ENCODE measurements around the gene DSCAM. TPM values are rescaled to one million over a fixed set of nuclear protein-coding genes. Genes with fewer than 3 reads are reported as not detected.

DSCAM gene
- total and polyA plus RNA-seq, 2 donors (not counting 1 experiment from before 2014, with no cell fraction given): under 0.01 to 0.01 TPM

GRCh38 chr21:40837456-40837855 is 9.5 kb downstream of the DSCAM start:
- Histone ChIP-seq H3K9ac (ENCODE audit: insufficient read depth, low read length) (no peak overlapping the region), H3K9me3 (ENCODE audit: control insufficient read depth, insufficient read depth, low read depth, low read length) (no peaks in the 10 kb centered on the region), H3K4me3 (replicated peaks in 1 of 4; ENCODE audit: control extremely low read depth in 1 of 4, insufficient read depth in 1 of 4, low read depth in 3 of 4, low read length in 4 of 4) (no peak overlapping the region), H3K27me3 (ENCODE audit: control insufficient read depth, insufficient read depth, low read length) (no peaks in the 10 kb centered on the region), H3K79me2 (ENCODE audit: control insufficient read depth, insufficient read depth, low read length) (no peaks in the 10 kb centered on the region), H3K4me1 (ENCODE audit: control insufficient read depth, extremely low read depth, insufficient read depth, low read length) (no peaks in the 10 kb centered on the region), H2AFZ (ENCODE audit: low read length) (no peak overlapping the region), H3K27ac (ENCODE audit: insufficient read depth, low read length) (no peak overlapping the region), H4K20me1 (ENCODE audit: control insufficient read depth, extremely low read depth, insufficient read depth, low read length) (no peaks in the 10 kb centered on the region), H3K4me2 (ENCODE audit: extremely low read depth, insufficient read depth, low read length) (no peak overlapping the region), H3K36me3 (ENCODE audit: control insufficient read depth, insufficient read depth, low read length) (no peaks in the 10 kb centered on the region)
- DNase-seq (ENCODE audit: low read depth in 2 of 2): peak in 1 of 2 donors; percentile 63
- no peak for TF ChIP-seq CTCF (conservative IDR thresholded peaks at IDR 0.05 in 1 of 2, IDR thresholded peaks at IDR 0.05 in 1 of 2; ENCODE audit: low read depth in 1 of 2, low read length in 2 of 2)
- TF ChIP-seq EZH2 (IDR thresholded peaks at IDR 0.05; ENCODE audit: low read length, missing control alignments): no peak

GRCh38 chr21:40835184-40835694 is 11.7 kb downstream of the DSCAM start:
- no peak for DNase-seq (ENCODE audit: low read depth in 2 of 2)
- Histone ChIP-seq H3K27ac (ENCODE audit: insufficient read depth, low read length) (no peak overlapping the region), H3K4me2 (ENCODE audit: extremely low read depth, insufficient read depth, low read length) (no peak overlapping the region), H2AFZ (ENCODE audit: low read length) (no peak overlapping the region), H3K79me2 (ENCODE audit: control insufficient read depth, insufficient read depth, low read length) (no peaks in the 10 kb centered on the region), H3K9me3 (ENCODE audit: control insufficient read depth, insufficient read depth, low read depth, low read length) (no peaks in the 10 kb centered on the region), H3K4me1 (ENCODE audit: control insufficient read depth, extremely low read depth, insufficient read depth, low read length) (no peaks in the 10 kb centered on the region), H3K36me3 (ENCODE audit: control insufficient read depth, insufficient read depth, low read length) (no peaks in the 10 kb centered on the region), H3K4me3 (replicated peaks in 1 of 4; ENCODE audit: control extremely low read depth in 1 of 4, insufficient read depth in 1 of 4, low read depth in 3 of 4, low read length in 4 of 4) (no peak overlapping the region), H4K20me1 (ENCODE audit: control insufficient read depth, extremely low read depth, insufficient read depth, low read length) (no peaks in the 10 kb centered on the region), H3K27me3 (ENCODE audit: control insufficient read depth, insufficient read depth, low read length) (no peaks in the 10 kb centered on the region), H3K9ac (ENCODE audit: insufficient read depth, low read length) (no peak overlapping the region)
- TF ChIP-seq EZH2 (IDR thresholded peaks at IDR 0.05; ENCODE audit: low read length, missing control alignments): no peak
- no peak for TF ChIP-seq CTCF (conservative IDR thresholded peaks at IDR 0.05 in 1 of 2, IDR thresholded peaks at IDR 0.05 in 1 of 2; ENCODE audit: low read depth in 1 of 2, low read length in 2 of 2)

GRCh38 chr21:40833184-40833583 is 13.8 kb downstream of the DSCAM start:
- no peak for DNase-seq (ENCODE audit: low read depth in 2 of 2)
- H3K9me3 ChIP-seq (ENCODE audit: control insufficient read depth, insufficient read depth, low read depth, low read length): no peaks in the 10 kb centered on the region
- no peak overlapping the region for H3K9ac ChIP-seq (ENCODE audit: insufficient read depth, low read length)

More at GRCh38 chr21:40833184-40833583, 13.8 kb downstream of the DSCAM start:
- no peaks in the 10 kb centered on the region for H3K79me2 ChIP-seq (ENCODE audit: control insufficient read depth, insufficient read depth, low read length)
- no peaks in the 10 kb centered on the region for H3K36me3 ChIP-seq (ENCODE audit: control insufficient read depth, insufficient read depth, low read length)
- no peak overlapping the region for H3K4me2 ChIP-seq (ENCODE audit: extremely low read depth, insufficient read depth, low read length)
- no peak for TF ChIP-seq EZH2 (IDR thresholded peaks at IDR 0.05; ENCODE audit: low read length, missing control alignments)
- no peak for TF ChIP-seq CTCF (conservative IDR thresholded peaks at IDR 0.05 in 1 of 2, IDR thresholded peaks at IDR 0.05 in 1 of 2; ENCODE audit: low read depth in 1 of 2, low read length in 2 of 2)
- no peaks in the 10 kb centered on the region for H4K20me1 ChIP-seq (ENCODE audit: control insufficient read depth, extremely low read depth, insufficient read depth, low read length)
- no peak overlapping the region for H2AFZ ChIP-seq (ENCODE audit: low read length)
- H3K27me3 ChIP-seq (ENCODE audit: control insufficient read depth, insufficient read depth, low read length): no peaks in the 10 kb centered on the region
- H3K4me1 ChIP-seq (ENCODE audit: control insufficient read depth, extremely low read depth, insufficient read depth, low read length): no peaks in the 10 kb centered on the region
- H3K27ac ChIP-seq (ENCODE audit: insufficient read depth, low read length): no peak overlapping the region
- no peak overlapping the region for H3K4me3 ChIP-seq (replicated peaks in 1 of 4; ENCODE audit: control extremely low read depth in 1 of 4, insufficient read depth in 1 of 4, low read depth in 3 of 4, low read length in 4 of 4)
